OCI-LY7 (cell line): Measurements from ENCODE around the gene DUSP22. TPM values are rescaled to one million over a fixed set of nuclear protein-coding genes. Genes with fewer than 3 reads are reported as not detected.
A peak's percentile ranks its signal among the peaks of the same experiment; 100 is the strongest.

Experiments used
- BruUV-seq: library from RNA; stranded (reverse); fragments of 400-500 nt; replicated peaks from 2 replicates; lab custom pipeline; 2021; lab: Mats Ljungman, UMichigan
- CTCF ChIA-PET: fragments of 300-600 bp; sonication (Branson Sonifier 250); formaldehyde crosslinking; loops from one replicate; lab custom pipeline; 2022; ENCODE audit warnings: antibody characterized with exemption; ENCODE audit not compliant: unreplicated experiment; lab: Charles Lee
- POLR2A ChIA-PET: fragments of 300-600 bp; sonication (Branson Sonifier 250); formaldehyde crosslinking; loops from one replicate; lab custom pipeline; 2022; ENCODE audit warnings: antibody characterized with exemption; lab: Charles Lee
- DNase-seq: peaks from one replicate; pipeline ENCODE4 v3.0.0-alpha.2; 2015; ENCODE audit warnings: low spot score
- H2AFZ ChIP-seq: fragments of 200-600 bp; sonication (generic), shearing (Covaris generic); 2 replicates; pipeline ENCODE4 v1.6.1; 2014; ENCODE audit warnings: mild to moderate bottlenecking, antibody characterized with exemption, low read length, moderate library complexity
- H3K27ac ChIP-seq: fragments of 200-600 bp; sonication (generic); 2 replicates; pipeline ENCODE4 v1.5.1; 2014; ENCODE audit warnings: mixed run types, low read depth, mild to moderate bottlenecking, moderate library complexity, low read length, inconsistent platforms; ENCODE audit not compliant: poor library complexity, severe bottlenecking
- H3K36me3 ChIP-seq: fragments of 200-600 bp; sonication (generic); 2 replicates; pipeline ENCODE4 v1.6.1; 2014; ENCODE audit warnings: mild to moderate bottlenecking, antibody characterized with exemption, low read length, moderate library complexity, mixed read lengths; ENCODE audit not compliant: insufficient read depth
- H3K4me1 ChIP-seq: fragments of 200-600 bp; sonication (generic); 2 replicates; pipeline ENCODE4 v1.5.1; 2014; ENCODE audit warnings: mild to moderate bottlenecking, low read length; ENCODE audit not compliant: insufficient read depth, poor library complexity, severe bottlenecking
- H3K4me2 ChIP-seq: fragments of 200-600 bp; sonication (generic); 2 replicates; pipeline ENCODE4 v1.6.1; 2014; ENCODE audit warnings: mild to moderate bottlenecking, low read length
- H3K4me3 ChIP-seq: fragments of 200-600 bp; sonication (generic); 2 replicates; pipeline ENCODE4 v1.5.1; 2014; ENCODE audit warnings: mild to moderate bottlenecking, low read depth, low read length; ENCODE audit not compliant: poor library complexity, severe bottlenecking
- H3K79me2 ChIP-seq: fragments of 200-600 bp; sonication (generic); 2 replicates; pipeline ENCODE4 v1.6.1; 2016; ENCODE audit warnings: low read depth, mild to moderate bottlenecking, low read length, moderate library complexity, mixed read lengths; ENCODE audit not compliant: insufficient read depth
- H3K9me2 ChIP-seq: fragments of 200-600 bp; sonication (generic); 2 replicates; pipeline ENCODE4 v1.6.1; 2016; ENCODE audit warnings: mild to moderate bottlenecking, low read length, mixed read lengths; ENCODE audit not compliant: insufficient read depth
- H3K9me3 ChIP-seq: fragments of 200-600 bp; sonication (generic); 2 replicates; pipeline ENCODE4 v1.6.1; 2014; ENCODE audit warnings: mild to moderate bottlenecking, mixed run types, low read length, mixed read lengths
- H4K20me1 ChIP-seq: fragments of 200-600 bp; sonication (generic); 2 replicates; pipeline ENCODE4 v1.6.1; 2014; ENCODE audit warnings: mild to moderate bottlenecking, antibody characterized with exemption, low read length, moderate library complexity, mixed read lengths; ENCODE audit not compliant: insufficient read depth
- EZH2phosphoT487 ChIP-seq: fragments of 200-600 bp; sonication (generic); IDR thresholded peaks from 2 replicates; pipeline ENCODE4 v1.6.1; 2018; ENCODE audit warnings: low read depth, borderline replicate concordance, mild to moderate bottlenecking, mixed run types, antibody characterized with exemption, low read length, moderate library complexity, mixed read lengths
- intact Hi-C: fragments of 100-400 bp; cut with micrococcal nuclease; formaldehyde crosslinking; loops from one replicate; pipeline ENCODE4 v1.10.0; 2022; ENCODE audit not compliant: unreplicated experiment
- total RNA-seq, 2 experiments: library from RNA; depleted of rRNA in 1 of 2; stranded (reverse); fragments of >200 nt in 1 of 2; shearing (Covaris generic) in 1 of 2; gene quantifications; 2 replicates each; pipeline ENCODE4 v1.2.3, GENCODE V29; 2014 to 2022
- TF ChIP-seq, protein P1 (sequence below): fragments of 200-600 bp; sonication (generic); conservative IDR thresholded peaks from 2 replicates; pipeline ENCODE4 v1.5.1; 2014; ENCODE audit warnings: mild to moderate bottlenecking, antibody characterized with exemption, low read length, moderate library complexity, mixed read lengths

The DUSP22 gene
- total RNA-seq, 2 experiments from 2014 or later, result 149 to 171 TPM

DNA sequence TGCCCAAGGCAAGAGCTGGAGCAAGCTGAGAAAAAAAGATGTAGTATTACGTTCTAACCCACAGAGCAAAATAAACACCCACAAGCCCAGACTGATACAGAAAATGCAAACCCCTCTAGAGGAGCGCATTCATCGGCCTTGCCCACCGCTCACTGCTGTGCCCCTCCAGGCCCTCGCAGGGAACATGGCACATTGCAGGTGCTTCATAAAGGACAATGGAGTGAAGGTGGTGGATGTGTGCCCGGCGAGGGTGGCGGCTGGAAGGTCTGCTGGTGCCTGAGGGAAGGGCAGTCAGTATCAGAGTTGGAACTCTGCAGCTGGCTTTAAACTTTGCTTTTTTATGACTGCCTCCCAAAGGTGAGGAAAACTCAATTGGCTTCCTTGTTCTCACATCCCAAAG is 80.7 kb downstream of the DUSP22 start:
- H3K4me2 ChIP-seq, result peak overlapping the region; percentile 42

DNA sequence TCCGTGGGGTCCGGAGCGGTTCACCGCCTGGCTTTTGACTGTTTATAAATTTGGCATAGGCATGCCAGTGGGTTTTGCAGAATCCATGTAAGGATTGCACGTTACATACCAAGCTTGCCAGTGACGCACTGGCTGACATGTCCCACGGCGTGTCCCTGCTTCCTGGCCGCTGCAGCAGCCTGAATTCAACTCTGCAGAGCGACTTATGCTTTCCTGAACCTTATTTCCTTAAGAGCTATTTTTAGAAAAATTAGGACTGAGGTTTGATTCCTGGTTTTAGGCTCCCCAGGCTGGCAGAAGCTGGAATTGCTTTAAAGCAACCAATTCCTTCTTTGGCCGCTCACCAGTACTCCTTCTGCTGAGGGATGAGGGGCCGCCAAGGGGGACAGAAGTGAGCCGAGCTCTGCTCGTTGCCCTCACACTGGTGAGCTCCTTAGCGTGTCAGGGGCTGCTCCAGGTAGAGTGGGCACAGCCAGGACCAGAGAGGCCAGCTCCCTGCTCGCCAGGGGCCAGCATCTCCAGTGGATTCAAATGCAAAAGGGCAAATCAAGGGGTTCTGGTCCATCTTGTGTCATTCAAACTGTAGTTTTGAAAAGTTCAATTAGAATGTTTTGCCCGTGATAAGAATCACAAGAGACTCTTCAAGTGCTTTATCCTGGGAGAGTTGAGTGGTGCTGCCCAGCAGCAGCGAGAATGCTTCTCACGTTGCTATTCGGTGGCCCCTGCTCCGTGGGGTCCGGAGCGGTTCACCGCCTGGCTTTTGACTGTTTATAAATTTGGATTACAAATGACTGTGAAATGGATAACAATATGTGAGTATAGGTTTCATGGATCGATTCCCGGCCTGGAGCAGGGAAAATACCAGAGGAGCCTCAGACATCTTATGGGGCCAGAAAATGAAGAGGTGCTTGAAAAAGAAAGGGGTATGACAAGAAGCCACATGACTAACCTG is 81.8 kb downstream of the DUSP22 start:
- no peak for DNase-seq
- H3K79me2 ChIP-seq, result no peaks in the 10 kb centered on the region
- no peak for TF ChIP-seq EZH2phosphoT487
- TF ChIP-seq, protein P1, sequence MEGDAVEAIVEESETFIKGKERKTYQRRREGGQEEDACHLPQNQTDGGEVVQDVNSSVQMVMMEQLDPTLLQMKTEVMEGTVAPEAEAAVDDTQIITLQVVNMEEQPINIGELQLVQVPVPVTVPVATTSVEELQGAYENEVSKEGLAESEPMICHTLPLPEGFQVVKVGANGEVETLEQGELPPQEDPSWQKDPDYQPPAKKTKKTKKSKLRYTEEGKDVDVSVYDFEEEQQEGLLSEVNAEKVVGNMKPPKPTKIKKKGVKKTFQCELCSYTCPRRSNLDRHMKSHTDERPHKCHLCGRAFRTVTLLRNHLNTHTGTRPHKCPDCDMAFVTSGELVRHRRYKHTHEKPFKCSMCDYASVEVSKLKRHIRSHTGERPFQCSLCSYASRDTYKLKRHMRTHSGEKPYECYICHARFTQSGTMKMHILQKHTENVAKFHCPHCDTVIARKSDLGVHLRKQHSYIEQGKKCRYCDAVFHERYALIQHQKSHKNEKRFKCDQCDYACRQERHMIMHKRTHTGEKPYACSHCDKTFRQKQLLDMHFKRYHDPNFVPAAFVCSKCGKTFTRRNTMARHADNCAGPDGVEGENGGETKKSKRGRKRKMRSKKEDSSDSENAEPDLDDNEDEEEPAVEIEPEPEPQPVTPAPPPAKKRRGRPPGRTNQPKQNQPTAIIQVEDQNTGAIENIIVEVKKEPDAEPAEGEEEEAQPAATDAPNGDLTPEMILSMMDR, result no peak
- peaks cover 49% of the 10 kb centered on the region for H3K4me1 ChIP-seq
- H3K9me2 ChIP-seq, result no peaks in the 10 kb centered on the region
- H4K20me1 ChIP-seq, result no peaks in the 10 kb centered on the region
- H3K4me2 ChIP-seq, result no peak overlapping the region
- no peak overlapping the region for H2AFZ ChIP-seq
- no peak overlapping the region for H3K4me3 ChIP-seq
- no peaks in the 10 kb centered on the region for H3K9me3 ChIP-seq
- H3K27ac ChIP-seq, result no peak overlapping the region
- BruUV-seq, result no TSS peak
- CTCF ChIA-PET, result interaction anchor here (1.2 kb wide), 1 partner anchor 18 kb away, joined by 3 read pairs; no protein-coding TSS in a partner anchor
- H3K36me3 ChIP-seq, result no peaks in the 10 kb centered on the region
- intact Hi-C loops, result no loop called here
- POLR2A ChIA-PET, result interaction anchor here (0.7 to 5.7 kb wide), 6 partner anchors 9 to 42 kb away, joined by 3 to 81 read pairs (median 4); partner anchors contain the start of gene IRF4

More for the DNA sequence above, 80.7 kb downstream of the DUSP22 start:
- intact Hi-C loops, result no loop called here
- H3K27ac ChIP-seq, result peak overlapping the region; percentile 5
- POLR2A ChIA-PET, result interaction anchor here (1.0 to 5.7 kb wide), 6 partner anchors 10 to 27 kb away, joined by 5 to 26 read pairs (median 8); partner anchors contain the start of gene IRF4
- H3K79me2 ChIP-seq, result no peaks in the 10 kb centered on the region
- H4K20me1 ChIP-seq, result no peaks in the 10 kb centered on the region
- H2AFZ ChIP-seq, result no peak overlapping the region; the same call in 1 of the 2 replicates
- no peaks in the 10 kb centered on the region for H3K36me3 ChIP-seq
- CTCF ChIA-PET, result interaction anchor here (1.0 kb wide), 2 partner anchors 26 to 182 kb away, joined by 3 read pairs; no protein-coding TSS in a partner anchor
- no peaks in the 10 kb centered on the region for H3K9me2 ChIP-seq
- no peak for DNase-seq
- H3K9me3 ChIP-seq, result no peaks in the 10 kb centered on the region
- H3K4me3 ChIP-seq, result no peak overlapping the region
- BruUV-seq, result no TSS peak
- no peak for TF ChIP-seq EZH2phosphoT487
- TF ChIP-seq, protein P1, result no peak
- H3K4me1 ChIP-seq, result peaks cover 42% of the 10 kb centered on the region
